Measurements from ENCODE around the gene C1orf50. TPM values are rescaled to one million over a fixed set of nuclear protein-coding genes. Genes with fewer than 3 reads are reported as not detected.

Gene C1orf50
- total RNA-seq, 1 experiment from 2014 or later: 3.4 TPM

- no peaks in the 10 kb centered on the region for H3K9me2 ChIP-seq (replicated peaks; ENCODE audit: low read length)
- ChIA-PET POLR2A (ENCODE audit: unreplicated experiment) (no interaction called here), CTCF (interaction anchor here (0.6 kb wide), 1 partner anchor 103 kb away, joined by 8 read pairs; no protein-coding TSS in a partner anchor)
- intact Hi-C loops (cut with micrococcal nuclease): no loop called here
- no peak overlapping the region for H3K9ac ChIP-seq (ENCODE audit: low read length)
- no peaks in the 10 kb centered on the region for H3K36me3 ChIP-seq (ENCODE audit: low read depth, low read length)
- H3F3A ChIP-seq (ENCODE audit: low read length, unreplicated experiment): no peaks in the 10 kb centered on the region
- H3K4me3 ChIP-seq (ENCODE audit: low read length): no peak overlapping the region
- H3K4me1 ChIP-seq (ENCODE audit: insufficient read depth, low read length): peaks cover 16% of the 10 kb centered on the region
- no peaks in the 10 kb centered on the region for H3K9me3 ChIP-seq (ENCODE audit: low read length)
- ATAC-seq (no peak), DNase-seq (no peak)
- no peak overlapping the region for H3K27ac ChIP-seq (ENCODE audit: low read length)
- no peak overlapping the region for H3K4me2 ChIP-seq (ENCODE audit: low read length)
- TF ChIP-seq EZH2phosphoT487 (IDR thresholded peaks at IDR 0.05; ENCODE audit: borderline replicate concordance, low read length) (no peak), EZH2 (IDR thresholded peaks at IDR 0.05; ENCODE audit: low read length, unreplicated experiment) (no peak), CTCF (conservative IDR thresholded peaks at IDR 0.05; ENCODE audit: low read depth, low read length) (no peak)
- no peaks in the 10 kb centered on the region for H3K27me3 ChIP-seq (ENCODE audit: low read length)
- H2AFZ ChIP-seq (ENCODE audit: low read length): no peak overlapping the region
- H3K79me2 ChIP-seq (ENCODE audit: low read length): 0 out of 2 replicates have a peak, but pooled peaks cover 3% of the 10 kb centered on the region
- no peaks in the 10 kb centered on the region for H4K20me1 ChIP-seq (ENCODE audit: low read length)
- no TSS peak for BruUV-seq (replicated peaks)
These were observed 54.6 kb downstream of the C1orf50 start for GRCh38 chr1:42821690-42822089.

GRCh38 chr1:42822800-42823392 is 55.8 kb downstream of the C1orf50 start:
- H2AFZ ChIP-seq (ENCODE audit: low read length): no peak overlapping the region
- no peaks in the 10 kb centered on the region for H3K36me3 ChIP-seq (ENCODE audit: low read depth, low read length)
- TF ChIP-seq EZH2phosphoT487 (IDR thresholded peaks at IDR 0.05; ENCODE audit: borderline replicate concordance, low read length) (no peak), CTCF (conservative IDR thresholded peaks at IDR 0.05; ENCODE audit: low read depth, low read length) (no peak)
- no peaks in the 10 kb centered on the region for H3K9me3 ChIP-seq (ENCODE audit: low read length)
- ATAC-seq (peak; percentile 51), DNase-seq (peak; percentile 34)
- no peaks in the 10 kb centered on the region for H3K9me2 ChIP-seq (replicated peaks; ENCODE audit: low read length)
- H3K79me2 ChIP-seq (ENCODE audit: low read length): 0 out of 2 replicates have a peak, but pooled peaks cover 1% of the 10 kb centered on the region
- CTCF ChIA-PET: no interaction called here
- BruUV-seq (replicated peaks): no TSS peak
- no peaks in the 10 kb centered on the region for H4K20me1 ChIP-seq (ENCODE audit: low read length)
- POLR2A ChIA-PET (ENCODE audit: unreplicated experiment): interaction anchor here (0.6 kb wide), 1 partner anchor 1225 kb away, joined by 3 read pairs; no protein-coding TSS in a partner anchor
- peaks cover 11% of the 10 kb centered on the region for H3K4me1 ChIP-seq (ENCODE audit: insufficient read depth, low read length)
- no peak overlapping the region for H3K27ac ChIP-seq (ENCODE audit: low read length)
- H3K4me3 ChIP-seq (ENCODE audit: low read length): no peak overlapping the region
- peak overlapping the region; percentile 15; the same call in 1 of the 2 replicates for H3K4me2 ChIP-seq (ENCODE audit: low read length)
- H3F3A ChIP-seq (ENCODE audit: low read length, unreplicated experiment): no peaks in the 10 kb centered on the region
- intact Hi-C loops (cut with micrococcal nuclease): no loop called here
- no peak overlapping the region for H3K9ac ChIP-seq (ENCODE audit: low read length)
- no peaks in the 10 kb centered on the region for H3K27me3 ChIP-seq (ENCODE audit: low read length)

- H2AFZ ChIP-seq (ENCODE audit: low read length): no peak overlapping the region
- H3K9me2 ChIP-seq (replicated peaks; ENCODE audit: low read length): no peaks in the 10 kb centered on the region
- DNase-seq (no peak), ATAC-seq (no peak)
- peaks cover 10% of the 10 kb centered on the region for H3K4me1 ChIP-seq (ENCODE audit: insufficient read depth, low read length)
- H3K27ac ChIP-seq (ENCODE audit: low read length): no peak overlapping the region
- TF ChIP-seq EZH2 (IDR thresholded peaks at IDR 0.05; ENCODE audit: low read length, unreplicated experiment) (no peak), EZH2phosphoT487 (IDR thresholded peaks at IDR 0.05; ENCODE audit: borderline replicate concordance, low read length) (no peak), CTCF (conservative IDR thresholded peaks at IDR 0.05; ENCODE audit: low read depth, low read length) (no peak)
- no peak overlapping the region for H3K4me3 ChIP-seq (ENCODE audit: low read length)
- intact Hi-C loops (cut with micrococcal nuclease): no loop called here
- no peaks in the 10 kb centered on the region for H3K9me3 ChIP-seq (ENCODE audit: low read length)
- H3K79me2 ChIP-seq (ENCODE audit: low read length): no peaks in the 10 kb centered on the region
- no peak overlapping the region for H3K4me2 ChIP-seq (ENCODE audit: low read length)
- H3F3A ChIP-seq (ENCODE audit: low read length, unreplicated experiment): no peaks in the 10 kb centered on the region
- CTCF ChIA-PET: no interaction called here
- no peaks in the 10 kb centered on the region for H4K20me1 ChIP-seq (ENCODE audit: low read length)
- POLR2A ChIA-PET (ENCODE audit: unreplicated experiment): no interaction called here
- BruUV-seq (replicated peaks): no TSS peak
- H3K27me3 ChIP-seq (ENCODE audit: low read length): no peaks in the 10 kb centered on the region
- no peak overlapping the region for H3K9ac ChIP-seq (ENCODE audit: low read length)
- H3K36me3 ChIP-seq (ENCODE audit: low read depth, low read length): no peaks in the 10 kb centered on the region
These were observed 57.5 kb downstream of the C1orf50 start for GRCh38 chr1:42824481-42825035.

Data from PC-3 (cell line).